NCI-H1930 (cell line): ENCODE results near the gene LYG1.

Experiments
- DNase-seq, 2 experiments: peaks; one replicate each; lab custom pipeline; 2025; lab: John Stamatoyannopoulos, UW

LYG1 gene

GRCh38 chr2:99275882-99276281 lies 25.1 kb downstream of the LYG1 start:
- DNase-seq, result no peak

DNA sequence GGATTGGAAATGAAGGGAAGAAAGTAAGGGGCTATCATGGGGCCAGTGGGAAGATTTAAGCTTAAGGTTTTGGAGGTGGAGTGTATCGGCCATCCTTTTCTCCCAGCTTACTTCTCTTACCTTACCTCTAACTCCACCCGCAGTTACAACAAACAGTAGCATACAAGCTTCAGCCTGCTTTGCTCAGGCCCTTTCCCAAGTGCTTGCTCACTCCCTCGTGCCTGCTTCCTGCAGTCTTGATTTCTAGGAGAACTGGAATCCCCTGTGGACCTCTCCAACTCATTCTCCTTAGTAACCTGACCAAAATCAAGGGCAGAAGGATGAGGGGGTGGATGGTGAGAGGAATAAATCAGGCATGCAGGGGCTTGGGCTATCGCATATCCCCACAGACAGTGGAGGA lies 39.8 kb downstream of the LYG1 start:
- DNase-seq, result no peak

GRCh38 chr2:99260184-99260583 lies 40.8 kb downstream of the LYG1 start:
- DNase-seq, result no peak

- DNase-seq, result no peak
Observed at GRCh38 chr2:99259465-99259864, 41.5 kb downstream of the LYG1 start.

- no peak for DNase-seq
Observed at GRCh38 chr2:99256677-99257076, 44.3 kb downstream of the LYG1 start.

DNA sequence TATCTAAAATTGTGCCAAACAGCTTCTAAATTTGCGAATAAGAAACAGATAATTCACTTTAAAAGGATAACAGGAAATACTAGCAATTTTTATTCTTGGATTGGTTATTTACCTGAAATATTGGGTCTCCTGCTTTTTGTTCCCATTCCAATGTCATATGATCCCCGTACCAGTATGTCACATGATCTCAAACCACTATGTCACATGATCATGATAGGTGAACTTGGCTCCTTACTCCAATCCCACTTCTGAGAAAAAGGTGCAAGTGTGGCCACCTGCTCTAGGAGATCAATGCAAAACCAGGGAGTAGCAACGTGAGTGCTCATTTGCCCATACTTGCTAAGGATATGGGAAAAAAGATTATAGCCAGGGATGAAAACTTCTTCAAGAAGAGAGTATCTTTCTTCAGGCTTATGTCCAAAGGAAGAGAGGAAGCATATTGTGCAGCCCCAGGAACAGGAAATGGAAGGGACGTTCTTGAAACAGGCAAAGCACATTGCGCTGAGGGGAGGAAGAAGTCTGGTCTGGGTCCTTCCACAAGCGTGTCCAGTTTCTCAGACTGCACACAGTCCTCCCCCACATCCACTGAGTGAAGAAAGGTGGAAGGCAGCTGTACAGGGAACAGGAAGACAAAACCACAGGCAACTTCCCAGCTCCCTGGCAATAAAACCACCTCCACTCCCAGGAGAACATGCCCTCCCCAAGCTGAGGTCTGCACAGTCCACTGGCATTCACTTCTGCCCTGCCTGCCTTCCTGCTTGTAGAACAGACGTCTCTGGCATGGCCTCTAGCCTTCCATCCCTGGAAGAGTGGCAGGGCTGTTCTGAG lies 45.3 kb downstream of the LYG1 start, which contains the start of gene LYG2:
LYG2 (minus strand) TSS at position 176 of the 828 bp plus-strand sequence. CDS start 1,406 bp downstream, outside the sequence.
- DNase-seq, result no peak

GRCh38 chr2:99249951-99250350 lies 51.0 kb downstream of the LYG1 start:
- no peak for DNase-seq

GRCh38 chr2:99242151-99242550 lies 58.8 kb downstream of the LYG1 start:
- DNase-seq, result no peak

GRCh38 chr2:99240431-99240830 lies 60.6 kb downstream of the LYG1 start:
- no peak for DNase-seq

GRCh38 chr2:99238599-99238998 lies 62.4 kb downstream of the LYG1 start:
- DNase-seq, result no peak
